Neural cell (in vitro differentiated cells): ENCODE measurements around the gene CDK5RAP1. TPM values are rescaled to one million over a fixed set of nuclear protein-coding genes. Genes with fewer than 3 reads are reported as not detected.

Experiments
- H2AFZ ChIP-seq: fragments of 200-600, 300-800 bp; sonication (generic), shearing (Covaris generic); 2 replicates; pipeline ENCODE4 v1.6.0; 2014; ENCODE audit warnings: low read depth, mild to moderate bottlenecking, antibody characterized with exemption, low read length, moderate library complexity
- H3F3A ChIP-seq: fragments of 200-600 bp; shearing (Covaris generic); 2 replicates; pipeline ENCODE4 v1.6.1; 2016; ENCODE audit warnings: mild to moderate bottlenecking, moderate library complexity, mixed read lengths, antibody characterized with exemption, low read length; ENCODE audit not compliant: insufficient read depth, poor library complexity, severe bottlenecking
- H3K27ac ChIP-seq: fragments of 200-600, 300-800 bp; sonication (generic), shearing (Covaris generic); 2 replicates; pipeline ENCODE4 v1.5.1; 2014; ENCODE audit warnings: mild to moderate bottlenecking, low read length, moderate library complexity
- H3K27me3 ChIP-seq: fragments of 300-800, 200-600 bp; sonication (generic), shearing (Covaris generic); 2 replicates; pipeline ENCODE4 v1.6.0; 2014; ENCODE audit warnings: mild to moderate bottlenecking, low read depth, low read length, moderate library complexity; ENCODE audit not compliant: insufficient read depth
- H3K36me3 ChIP-seq: fragments of 300-800, 200-600 bp; sonication (generic), shearing (Covaris generic); 2 replicates; pipeline ENCODE4 v1.5.1; 2014; ENCODE audit warnings: mild to moderate bottlenecking, antibody characterized with exemption, low read length, moderate library complexity; ENCODE audit not compliant: insufficient read depth
- H3K4me2 ChIP-seq: fragments of 300-800, 200-600 bp; sonication (generic), shearing (Covaris generic); 2 replicates; pipeline ENCODE4 v1.6.0; 2014; ENCODE audit warnings: mild to moderate bottlenecking, low read length
- H3K4me3 ChIP-seq: fragments of 300-800, 200-600 bp; sonication (generic), shearing (Covaris generic); 2 replicates; pipeline ENCODE4 v1.5.1; 2014; ENCODE audit warnings: mild to moderate bottlenecking, low read length, moderate library complexity
- H3K79me2 ChIP-seq: fragments of 200-600 bp; shearing (Covaris generic); replicated peaks from 2 replicates; pipeline ENCODE4 v1.6.0; 2014; ENCODE audit warnings: mild to moderate bottlenecking, low read length, moderate library complexity; ENCODE audit not compliant: insufficient read depth
- H3K9ac ChIP-seq: fragments of 300-800, 200-600 bp; sonication (generic), shearing (Covaris generic); 2 replicates; pipeline ENCODE4 v1.6.1; 2016; ENCODE audit warnings: mild to moderate bottlenecking, low read length, mixed read lengths
- H3K9me2 ChIP-seq: fragments of 200-600 bp; shearing (Covaris generic); 2 replicates; pipeline ENCODE4 v1.6.1; 2016; ENCODE audit warnings: mild to moderate bottlenecking, low read length, mixed read lengths; ENCODE audit not compliant: insufficient read depth
- H3K9me3 ChIP-seq: fragments of 200-600, 300-800 bp; sonication (generic), shearing (Covaris generic); 2 replicates; pipeline ENCODE4 v1.6.1; 2016; ENCODE audit warnings: mild to moderate bottlenecking, mixed run types, low read length, moderate library complexity, mixed read lengths
- H4K20me1 ChIP-seq: fragments of 200-600 bp; shearing (Covaris generic); 2 replicates; pipeline ENCODE4 v1.6.1; 2016; ENCODE audit warnings: mild to moderate bottlenecking, mixed run types; ENCODE audit not compliant: insufficient read depth
- CTCF ChIP-seq: fragments of 450-650 bp; IDR thresholded peaks from 2 replicates; pipeline ENCODE4 v1.5.1; 2014; ENCODE audit warnings: antibody characterized with exemption, mild to moderate bottlenecking, moderate library complexity; ENCODE audit not compliant: poor library complexity, severe bottlenecking
- EP300 ChIP-seq: fragments of 450-650 bp; conservative IDR thresholded peaks from 2 replicates; pipeline ENCODE4 v1.6.1; 2014; ENCODE audit warnings: antibody characterized with exemption, mild to moderate bottlenecking, moderate library complexity; ENCODE audit not compliant: poor library complexity, severe bottlenecking
- EZH2 ChIP-seq: fragments of 200-600, 300-800 bp; shearing (Covaris generic), sonication (generic); IDR thresholded peaks from 2 replicates; pipeline ENCODE4 v1.6.1; 2014; ENCODE audit warnings: antibody characterized with exemption, low read length, borderline replicate concordance, mild to moderate bottlenecking; ENCODE audit not compliant: insufficient read depth, poor library complexity, severe bottlenecking
- MXI1 ChIP-seq: fragments of 450-650 bp; conservative IDR thresholded peaks from 2 replicates; pipeline ENCODE4 v1.6.1; 2014; ENCODE audit warnings: antibody characterized with exemption, mild to moderate bottlenecking; ENCODE audit not compliant: poor library complexity, severe bottlenecking
- POLR2AphosphoS5 ChIP-seq: IDR thresholded peaks from 2 replicates; pipeline ENCODE4 v1.6.1; 2012
- RAD21 ChIP-seq: fragments of 450-650 bp; conservative IDR thresholded peaks from 2 replicates; pipeline ENCODE4 v1.6.1; 2014; ENCODE audit warnings: antibody characterized with exemption, mild to moderate bottlenecking, moderate library complexity
- SMC3 ChIP-seq: fragments of 450-650 bp; conservative IDR thresholded peaks from 2 replicates; pipeline ENCODE4 v1.6.1; 2014; ENCODE audit warnings: antibody characterized with exemption, mild to moderate bottlenecking, moderate library complexity; ENCODE audit not compliant: poor library complexity
- TAF1 ChIP-seq: IDR thresholded peaks from 2 replicates; pipeline ENCODE4 v1.6.1; 2012; ENCODE audit warnings: low read depth
- polyA plus RNA-seq: library from polyadenylated mRNA; depleted of rRNA; stranded (reverse); fragments of >200 nt; gene quantifications from 2 replicates; pipeline ENCODE4 v1.2.3, GENCODE V29; 2014
- TF ChIP-seq, protein P1 (sequence below): IDR thresholded peaks from 2 replicates; pipeline ENCODE4 v1.6.1; 2012; ENCODE audit warnings: borderline replicate concordance

The CDK5RAP1 gene
- polyA plus RNA-seq, 1 donor from 2014 or later = 47.2 TPM

DNA sequence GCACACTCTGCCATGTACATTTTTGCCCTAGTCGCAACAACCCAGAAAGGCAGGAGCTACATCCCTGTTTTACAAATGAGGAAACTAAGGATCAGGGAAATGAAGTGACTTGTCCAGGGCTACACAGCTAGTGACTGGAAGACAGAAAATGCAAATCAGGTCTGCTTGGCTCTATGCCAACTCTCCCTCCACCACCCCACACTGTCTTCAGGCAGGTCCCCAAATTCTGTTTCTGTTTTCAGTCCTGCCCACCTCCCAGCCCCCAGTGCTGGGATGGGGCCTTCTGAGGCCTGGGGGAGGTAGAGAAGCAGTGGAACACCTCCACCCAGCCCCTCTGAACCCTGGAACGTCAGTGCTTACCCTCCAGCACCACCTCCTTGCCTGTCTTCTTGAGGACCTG is 37.2 kb upstream of the CDK5RAP1 start:
- TF ChIP-seq MXI1 = no peak
- no peak for TF ChIP-seq EP300
- TF ChIP-seq EZH2 = no peak
- TF ChIP-seq SMC3 = no peak
- TF ChIP-seq RAD21 = no peak
- no peak for TF ChIP-seq POLR2AphosphoS5
- TF ChIP-seq TAF1 = no peak
- TF ChIP-seq, protein P1, sequence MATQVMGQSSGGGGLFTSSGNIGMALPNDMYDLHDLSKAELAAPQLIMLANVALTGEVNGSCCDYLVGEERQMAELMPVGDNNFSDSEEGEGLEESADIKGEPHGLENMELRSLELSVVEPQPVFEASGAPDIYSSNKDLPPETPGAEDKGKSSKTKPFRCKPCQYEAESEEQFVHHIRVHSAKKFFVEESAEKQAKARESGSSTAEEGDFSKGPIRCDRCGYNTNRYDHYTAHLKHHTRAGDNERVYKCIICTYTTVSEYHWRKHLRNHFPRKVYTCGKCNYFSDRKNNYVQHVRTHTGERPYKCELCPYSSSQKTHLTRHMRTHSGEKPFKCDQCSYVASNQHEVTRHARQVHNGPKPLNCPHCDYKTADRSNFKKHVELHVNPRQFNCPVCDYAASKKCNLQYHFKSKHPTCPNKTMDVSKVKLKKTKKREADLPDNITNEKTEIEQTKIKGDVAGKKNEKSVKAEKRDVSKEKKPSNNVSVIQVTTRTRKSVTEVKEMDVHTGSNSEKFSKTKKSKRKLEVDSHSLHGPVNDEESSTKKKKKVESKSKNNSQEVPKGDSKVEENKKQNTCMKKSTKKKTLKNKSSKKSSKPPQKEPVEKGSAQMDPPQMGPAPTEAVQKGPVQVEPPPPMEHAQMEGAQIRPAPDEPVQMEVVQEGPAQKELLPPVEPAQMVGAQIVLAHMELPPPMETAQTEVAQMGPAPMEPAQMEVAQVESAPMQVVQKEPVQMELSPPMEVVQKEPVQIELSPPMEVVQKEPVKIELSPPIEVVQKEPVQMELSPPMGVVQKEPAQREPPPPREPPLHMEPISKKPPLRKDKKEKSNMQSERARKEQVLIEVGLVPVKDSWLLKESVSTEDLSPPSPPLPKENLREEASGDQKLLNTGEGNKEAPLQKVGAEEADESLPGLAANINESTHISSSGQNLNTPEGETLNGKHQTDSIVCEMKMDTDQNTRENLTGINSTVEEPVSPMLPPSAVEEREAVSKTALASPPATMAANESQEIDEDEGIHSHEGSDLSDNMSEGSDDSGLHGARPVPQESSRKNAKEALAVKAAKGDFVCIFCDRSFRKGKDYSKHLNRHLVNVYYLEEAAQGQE = no peak
- no peak overlapping the region for H3K4me3 ChIP-seq
- H3K9me3 ChIP-seq = no peaks in the 10 kb centered on the region
- no peaks in the 10 kb centered on the region for H3K9me2 ChIP-seq
- no peak overlapping the region for H3K4me2 ChIP-seq
- H3K36me3 ChIP-seq = no peaks in the 10 kb centered on the region
- H3F3A ChIP-seq = no peaks in the 10 kb centered on the region
- H4K20me1 ChIP-seq = no peaks in the 10 kb centered on the region
- no peaks in the 10 kb centered on the region for H3K79me2 ChIP-seq
- no peak overlapping the region for H2AFZ ChIP-seq
- no peak overlapping the region for H3K27ac ChIP-seq
- peaks cover 4% of the 10 kb centered on the region for H3K27me3 ChIP-seq
- no peak overlapping the region for H3K9ac ChIP-seq

- Histone ChIP-seq H3K36me3 (no peaks in the 10 kb centered on the region), H3F3A (no peaks in the 10 kb centered on the region), H3K9me3 (no peaks in the 10 kb centered on the region), H3K27me3 (no peaks in the 10 kb centered on the region), H3K9ac (no peak overlapping the region), H3K9me2 (no peaks in the 10 kb centered on the region), H3K27ac (no peak overlapping the region), H3K4me3 (no peak overlapping the region), H4K20me1 (no peaks in the 10 kb centered on the region), H3K4me2 (no peak overlapping the region), H3K79me2 (no peaks in the 10 kb centered on the region), H2AFZ (no peak overlapping the region)
- TF ChIP-seq EP300 (no peak), SMC3 (no peak), EZH2 (no peak), MXI1 (no peak)
These were observed 36.0 kb upstream of the CDK5RAP1 start for GRCh38 chr20:33437141-33437911.

DNA sequence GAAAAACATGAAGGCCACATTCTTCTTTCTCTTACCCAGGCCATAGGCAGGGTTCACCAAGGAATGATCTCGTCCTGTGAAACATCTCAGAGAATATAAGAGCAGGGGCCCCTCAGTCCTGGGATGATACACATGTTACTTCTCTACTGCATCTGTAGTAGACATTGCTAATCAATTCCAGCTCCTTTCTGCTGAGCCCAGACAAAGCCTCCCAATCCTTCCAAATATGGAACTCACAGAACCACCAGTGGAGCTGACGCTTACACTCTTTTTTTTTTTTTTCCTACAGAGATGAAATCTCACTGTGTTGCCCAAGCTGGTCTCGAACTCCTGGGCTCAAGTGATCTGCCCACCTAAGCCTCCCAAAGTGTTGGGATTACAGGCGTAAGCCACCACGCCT is 33.1 kb upstream of the CDK5RAP1 start:
- H3K27ac ChIP-seq = no peak overlapping the region
- H3K9me3 ChIP-seq = no peaks in the 10 kb centered on the region
- no peak overlapping the region for H3K4me3 ChIP-seq
- H3K9ac ChIP-seq = no peak overlapping the region
- H3K36me3 ChIP-seq = no peaks in the 10 kb centered on the region
- H4K20me1 ChIP-seq = no peaks in the 10 kb centered on the region
- TF ChIP-seq EP300 (no peak), EZH2 (no peak), SMC3 (no peak), POLR2AphosphoS5 (no peak), RAD21 (no peak), CTCF (no peak), TAF1 (no peak)
- H2AFZ ChIP-seq = no peak overlapping the region
- no peak overlapping the region for H3K4me2 ChIP-seq
- no peaks in the 10 kb centered on the region for H3F3A ChIP-seq
- no peaks in the 10 kb centered on the region for H3K9me2 ChIP-seq
- no peaks in the 10 kb centered on the region for H3K79me2 ChIP-seq
- H3K27me3 ChIP-seq = no peaks in the 10 kb centered on the region
